Measurements from ENCODE around the gene COX6B1.

Gene COX6B1

DNA sequence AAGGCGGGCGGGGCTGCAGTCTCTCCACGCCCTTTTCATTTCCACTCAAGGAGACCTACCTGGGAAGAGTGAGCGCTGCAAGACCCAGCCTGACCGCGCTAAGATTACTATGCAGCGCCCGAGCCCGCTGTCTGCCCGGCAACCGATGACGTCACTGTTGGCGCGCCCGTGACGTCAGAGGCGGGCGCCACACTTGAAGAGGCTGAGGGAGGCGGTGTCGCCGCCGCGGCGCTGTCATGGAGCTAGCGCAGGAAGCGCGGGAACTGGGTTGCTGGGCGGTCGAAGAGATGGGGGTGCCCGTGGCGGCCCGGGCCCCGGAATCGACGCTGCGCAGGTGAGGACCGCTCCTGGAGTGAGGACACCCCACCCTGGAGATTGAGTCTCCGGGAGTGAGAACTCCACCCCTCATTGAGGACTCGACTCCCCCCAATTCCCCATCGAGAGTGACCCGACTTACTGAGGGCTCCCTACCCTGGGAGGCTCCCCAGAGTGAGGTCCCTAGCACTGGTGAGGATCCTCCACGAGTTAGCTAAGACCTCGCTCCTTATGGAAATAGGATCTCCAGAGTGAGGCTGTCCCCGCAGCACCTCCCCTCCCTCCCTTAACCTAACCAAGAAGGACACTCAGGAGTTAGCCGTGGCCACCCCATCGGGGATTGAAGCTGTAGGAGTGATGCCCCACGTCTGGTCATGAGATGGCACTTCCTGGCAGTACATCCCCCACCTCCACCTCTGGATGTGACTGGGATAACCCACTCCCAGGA lies 35.4 kb upstream of the COX6B1 start, which contains the start of gene HAUS5:
HAUS5 (plus strand) TSS at position 177 of the 763 bp plus-strand sequence; CDS start at position 237, 60 bp downstream.
- DNase-seq (ENCODE audit: extremely low read depth, low read depth) = peak; percentile 68
- TF ChIP-seq, protein P1, sequence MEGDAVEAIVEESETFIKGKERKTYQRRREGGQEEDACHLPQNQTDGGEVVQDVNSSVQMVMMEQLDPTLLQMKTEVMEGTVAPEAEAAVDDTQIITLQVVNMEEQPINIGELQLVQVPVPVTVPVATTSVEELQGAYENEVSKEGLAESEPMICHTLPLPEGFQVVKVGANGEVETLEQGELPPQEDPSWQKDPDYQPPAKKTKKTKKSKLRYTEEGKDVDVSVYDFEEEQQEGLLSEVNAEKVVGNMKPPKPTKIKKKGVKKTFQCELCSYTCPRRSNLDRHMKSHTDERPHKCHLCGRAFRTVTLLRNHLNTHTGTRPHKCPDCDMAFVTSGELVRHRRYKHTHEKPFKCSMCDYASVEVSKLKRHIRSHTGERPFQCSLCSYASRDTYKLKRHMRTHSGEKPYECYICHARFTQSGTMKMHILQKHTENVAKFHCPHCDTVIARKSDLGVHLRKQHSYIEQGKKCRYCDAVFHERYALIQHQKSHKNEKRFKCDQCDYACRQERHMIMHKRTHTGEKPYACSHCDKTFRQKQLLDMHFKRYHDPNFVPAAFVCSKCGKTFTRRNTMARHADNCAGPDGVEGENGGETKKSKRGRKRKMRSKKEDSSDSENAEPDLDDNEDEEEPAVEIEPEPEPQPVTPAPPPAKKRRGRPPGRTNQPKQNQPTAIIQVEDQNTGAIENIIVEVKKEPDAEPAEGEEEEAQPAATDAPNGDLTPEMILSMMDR (IDR thresholded peaks at IDR 0.05; ENCODE audit: low read depth, low read length, missing control alignments) = no peak
- peak within 1 kb of the TSS; percentile 73 for H3K4me3 ChIP-seq (replicated peaks; ENCODE audit: low read depth, low read length)

DNA sequence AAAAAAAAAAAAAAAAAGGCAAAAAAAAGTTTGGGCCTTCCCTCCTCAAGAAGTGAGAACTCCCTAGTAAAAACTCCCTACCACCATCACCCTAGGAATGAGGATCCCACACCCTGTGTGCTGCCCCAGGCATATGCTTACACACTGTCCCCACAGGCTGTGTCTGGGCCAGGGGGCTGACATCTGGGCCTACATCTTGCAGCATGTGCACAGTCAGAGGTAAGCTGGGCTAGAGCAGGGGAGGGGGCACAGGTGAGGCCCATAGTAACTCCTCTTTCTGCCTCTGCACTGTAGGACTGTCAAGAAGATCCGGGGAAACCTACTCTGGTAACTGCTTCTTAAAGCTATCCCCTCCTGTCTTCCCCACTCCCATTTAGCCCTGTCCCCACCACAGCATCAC lies 34.5 kb upstream of the COX6B1 start:
- peak overlapping the region; percentile 73 for H3K4me3 ChIP-seq (replicated peaks; ENCODE audit: low read depth, low read length)

DNA sequence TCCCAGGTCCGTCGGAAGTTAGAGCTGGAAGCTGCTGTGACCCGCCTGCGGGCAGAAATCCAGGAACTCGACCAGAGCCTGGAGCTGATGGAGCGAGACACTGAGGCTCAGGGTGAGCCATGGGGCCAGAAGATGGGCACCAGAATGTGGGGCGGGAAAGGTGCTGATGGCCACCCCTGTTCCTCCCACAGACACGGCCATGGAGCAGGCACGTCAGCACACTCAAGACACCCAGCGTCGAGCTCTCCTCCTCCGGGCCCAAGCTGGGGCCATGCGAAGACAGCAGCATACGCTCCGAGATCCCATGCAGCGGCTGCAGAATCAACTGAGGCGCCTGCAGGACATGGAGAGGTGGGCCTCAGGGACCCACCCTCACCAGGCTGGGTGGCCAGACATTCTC lies 33.1 kb upstream of the COX6B1 start:
- TF ChIP-seq, protein P1 (IDR thresholded peaks at IDR 0.05; ENCODE audit: low read depth, low read length, missing control alignments) = no peak

More for the DNA sequence above, 34.5 kb upstream of the COX6B1 start:
- DNase-seq (ENCODE audit: extremely low read depth, low read depth) = no peak
- TF ChIP-seq, protein P1 (IDR thresholded peaks at IDR 0.05; ENCODE audit: low read depth, low read length, missing control alignments) = no peak

DNA sequence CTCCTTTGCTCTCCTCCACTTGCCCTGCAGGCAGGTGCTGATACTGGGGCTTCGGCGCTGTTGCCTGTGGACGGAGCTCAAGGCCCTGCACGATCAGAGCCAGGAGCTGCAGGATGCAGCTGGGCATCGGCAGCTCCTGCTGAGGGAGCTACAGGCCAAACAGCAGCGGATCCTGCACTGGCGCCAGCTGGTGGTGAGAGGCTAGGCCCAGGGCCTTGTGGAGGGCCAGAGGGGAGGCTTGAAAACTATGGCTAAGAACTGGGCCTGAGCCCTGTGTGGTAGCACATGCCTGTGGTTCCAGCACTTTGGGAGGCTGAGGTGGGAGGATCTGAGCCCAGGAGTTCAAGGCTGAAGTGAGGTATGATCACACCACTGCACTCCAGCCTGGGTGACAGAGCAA lies 29.3 kb upstream of the COX6B1 start:
- TF ChIP-seq, protein P1 (IDR thresholded peaks at IDR 0.05; ENCODE audit: low read depth, low read length, missing control alignments) = peak; percentile 7
- H3K4me3 ChIP-seq (replicated peaks; ENCODE audit: low read depth, low read length) = no peak overlapping the region
- no peak for DNase-seq (ENCODE audit: extremely low read depth, low read depth)

More for the DNA sequence above, 33.1 kb upstream of the COX6B1 start:
- DNase-seq (ENCODE audit: extremely low read depth, low read depth) = no peak
- no peak overlapping the region for H3K4me3 ChIP-seq (replicated peaks; ENCODE audit: low read depth, low read length)

DNA sequence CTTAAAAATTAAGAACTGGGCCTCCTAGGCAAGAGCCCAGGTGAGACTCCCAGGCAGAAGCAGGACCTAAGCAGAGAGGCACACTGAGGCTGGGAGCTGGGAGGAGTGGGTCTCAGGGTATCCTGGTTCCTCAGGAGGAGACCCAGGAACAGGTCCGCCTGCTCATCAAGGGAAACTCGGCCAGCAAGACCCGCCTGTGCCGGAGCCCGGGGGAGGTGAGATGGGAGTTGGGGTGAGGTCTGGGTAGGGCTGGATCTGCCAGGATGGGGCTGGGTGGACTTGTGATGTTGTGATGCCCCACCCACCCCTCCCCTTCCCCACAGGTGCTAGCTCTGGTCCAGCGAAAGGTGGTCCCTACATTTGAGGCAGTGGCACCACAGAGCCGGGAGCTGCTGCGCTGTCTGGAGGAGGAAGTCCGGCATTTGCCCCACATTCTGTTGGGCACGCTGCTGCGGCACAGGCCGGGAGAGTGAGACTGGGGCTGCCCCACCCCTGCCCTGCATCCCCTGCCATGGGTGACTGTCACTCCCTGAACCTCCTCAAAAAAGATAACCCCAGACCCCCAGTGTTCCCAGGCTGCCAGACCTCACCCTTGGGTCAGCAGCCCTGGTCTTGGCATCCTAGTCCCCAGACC lies 28.7 kb upstream of the COX6B1 start:
- H3K4me3 ChIP-seq (replicated peaks; ENCODE audit: low read depth, low read length) = no peak overlapping the region
- DNase-seq (ENCODE audit: extremely low read depth, low read depth) = no peak
- TF ChIP-seq, protein P1 (IDR thresholded peaks at IDR 0.05; ENCODE audit: low read depth, low read length, missing control alignments) = no peak

DNA sequence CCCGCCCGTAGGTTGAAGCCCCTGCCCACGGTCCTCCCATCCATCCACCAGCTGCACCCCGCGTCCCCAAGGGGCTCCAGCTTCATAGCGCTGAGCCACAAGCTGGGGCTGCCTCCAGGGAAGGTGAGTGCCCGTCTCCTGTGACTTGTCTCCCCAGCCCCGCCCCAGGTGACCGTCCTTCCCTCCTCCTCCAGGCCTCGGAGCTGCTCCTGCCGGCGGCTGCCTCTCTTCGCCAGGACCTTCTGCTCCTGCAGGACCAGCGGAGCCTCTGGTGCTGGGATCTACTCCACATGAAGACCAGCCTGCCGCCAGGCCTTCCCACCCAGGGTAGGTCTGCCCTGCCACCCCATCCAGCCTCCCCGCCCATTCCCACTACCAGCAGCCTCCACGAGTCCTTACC lies 28.1 kb upstream of the COX6B1 start:
- no peak overlapping the region for H3K4me3 ChIP-seq (replicated peaks; ENCODE audit: low read depth, low read length)
- DNase-seq (ENCODE audit: extremely low read depth, low read depth) = no peak
- TF ChIP-seq, protein P1 (IDR thresholded peaks at IDR 0.05; ENCODE audit: low read depth, low read length, missing control alignments) = no peak

All from HFF-Myc (cell line).